Astrocyte (in vitro differentiated cells and primary cell): Measurements from ENCODE around the gene ENTPD7. TPM values are rescaled to one million over a fixed set of nuclear protein-coding genes. Genes with fewer than 3 reads are reported as not detected.

Experiments
- DNase-seq: peaks from one replicate; pipeline ENCODE4 v3.0.0-alpha.2; 2010; ENCODE audit warnings: low read depth
- FAIRE-seq: peaks from 2 replicates; lab custom pipeline; 2011; peaks lifted over from hg19 to GRCh38; lab: Jason Lieb, UNC
- H2AFZ ChIP-seq: 2 replicates; pipeline ENCODE4 v1.6.0; 2012; ENCODE audit warnings: low read depth, low read length, inconsistent platforms
- H3K27ac ChIP-seq: 2 replicates; pipeline ENCODE4 v1.5.1; 2011; ENCODE audit warnings: low read depth, low read length, inconsistent platforms
- H3K27me3 ChIP-seq: 2 replicates; pipeline ENCODE4 v1.6.0; 2011; ENCODE audit warnings: low read length, inconsistent platforms; ENCODE audit not compliant: insufficient read depth
- H3K36me3 ChIP-seq: 2 replicates; pipeline ENCODE4 v1.5.1; 2011; ENCODE audit warnings: low read length, inconsistent platforms; ENCODE audit not compliant: insufficient read depth
- H3K4me1 ChIP-seq: 2 replicates; pipeline ENCODE4 v1.5.1; 2011; ENCODE audit warnings: low read length, inconsistent platforms; ENCODE audit not compliant: insufficient read depth
- H3K4me2 ChIP-seq: 2 replicates; pipeline ENCODE4 v1.6.0; 2012; ENCODE audit warnings: low read length, inconsistent platforms
- H3K4me3 ChIP-seq: 2 replicates; pipeline ENCODE4 v1.5.1; 2011; ENCODE audit warnings: low read depth, mild to moderate bottlenecking, low read length, inconsistent platforms; ENCODE audit not compliant: insufficient read depth
- H3K79me2 ChIP-seq: 2 replicates; pipeline ENCODE4 v1.6.0; 2012; ENCODE audit warnings: mild to moderate bottlenecking, low read length, inconsistent platforms; ENCODE audit not compliant: insufficient read depth
- H3K9ac ChIP-seq: 2 replicates; pipeline ENCODE4 v1.6.0; 2012; ENCODE audit warnings: mild to moderate bottlenecking, low read length, inconsistent platforms
- H3K9me3 ChIP-seq: 2 replicates; pipeline ENCODE4 v1.5.1; 2012; ENCODE audit warnings: low read depth, mild to moderate bottlenecking, low read length, inconsistent platforms; ENCODE audit not compliant: insufficient read depth
- H4K20me1 ChIP-seq: 2 replicates; pipeline ENCODE4 v1.6.0; 2012; ENCODE audit warnings: low read length, inconsistent platforms; ENCODE audit not compliant: insufficient read depth
- H3K27ac Mint-ChIP-seq: one replicate; pipeline ENCODE4 v1.8.0; 2021; ENCODE audit warnings: mild to moderate bottlenecking, mixed read lengths; ENCODE audit not compliant: unreplicated experiment
- H3K27me3 Mint-ChIP-seq: one replicate; pipeline ENCODE4 v1.8.0; 2021; ENCODE audit warnings: low read depth, mixed read lengths; ENCODE audit not compliant: unreplicated experiment
- H3K36me3 Mint-ChIP-seq: one replicate; pipeline ENCODE4 v1.8.0; 2021; ENCODE audit warnings: low read depth, mixed read lengths; ENCODE audit not compliant: unreplicated experiment
- H3K4me1 Mint-ChIP-seq: one replicate; pipeline ENCODE4 v1.8.0; 2021; ENCODE audit warnings: low read depth, mixed read lengths; ENCODE audit not compliant: unreplicated experiment
- H3K4me3 Mint-ChIP-seq: one replicate; pipeline ENCODE4 v1.8.0; 2021; ENCODE audit warnings: mild to moderate bottlenecking, moderate library complexity, mixed read lengths; ENCODE audit not compliant: unreplicated experiment
- H3K9me3 Mint-ChIP-seq: one replicate; pipeline ENCODE4 v1.8.0; 2021; ENCODE audit warnings: mild to moderate bottlenecking, mixed read lengths; ENCODE audit not compliant: unreplicated experiment
- CTCF ChIP-seq: IDR thresholded peaks from 2 replicates; pipeline ENCODE4 v1.5.1; 2011; ENCODE audit warnings: low read depth, mild to moderate bottlenecking, inconsistent platforms, low read length, moderate library complexity; ENCODE audit not compliant: insufficient read depth
- EZH2 ChIP-seq: IDR thresholded peaks from 2 replicates; pipeline ENCODE4 v1.6.1; 2012; ENCODE audit warnings: mild to moderate bottlenecking, low read length, inconsistent platforms; ENCODE audit not compliant: insufficient read depth
- total RNA-seq: library from RNA; stranded (reverse); gene quantifications from 2 replicates; pipeline ENCODE4 v1.2.1, GENCODE V29; 2021

ENTPD7 gene
- total RNA-seq, 1 donor from 2014 or later: 21.6 TPM

DNA sequence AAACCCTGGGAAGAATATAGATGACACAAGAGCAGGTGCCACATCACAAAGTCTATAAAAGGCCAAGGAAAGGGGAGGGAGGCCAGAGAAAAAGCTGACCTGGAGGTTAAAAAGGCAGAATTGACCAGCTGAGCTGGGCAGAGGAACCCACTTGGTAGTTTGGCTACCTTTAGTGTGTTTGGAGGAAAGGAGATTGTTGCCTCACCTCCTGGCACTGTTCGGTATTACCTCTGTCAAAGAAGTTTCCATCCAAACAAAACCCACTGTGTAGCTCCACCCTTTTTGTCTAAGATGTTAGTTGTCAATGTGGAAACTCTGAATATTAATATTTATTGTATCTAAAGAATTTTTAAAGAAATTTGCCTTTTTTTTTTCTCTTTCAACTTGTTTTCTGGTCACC, 23.4 kb downstream of the ENTPD7 start:
- Mint-ChIP-seq H3K36me3 (peaks cover 9% of the 10 kb centered on the region), H3K27me3 (no peaks in the 10 kb centered on the region), H3K4me3 (no peak overlapping the region), H3K4me1 (no peaks in the 10 kb centered on the region), H3K9me3 (no peaks in the 10 kb centered on the region), H3K27ac (no peak overlapping the region)
- no peak overlapping the region for H3K27ac ChIP-seq
- peaks cover 8% of the 10 kb centered on the region for H4K20me1 ChIP-seq
- no peak overlapping the region for H3K9ac ChIP-seq
- DNase-seq (no peak), FAIRE-seq (no peak)
- no peak overlapping the region for H3K4me2 ChIP-seq
- no peaks in the 10 kb centered on the region for H3K4me1 ChIP-seq
- H3K27me3 ChIP-seq: no peaks in the 10 kb centered on the region
- H2AFZ ChIP-seq: no peak overlapping the region
- H3K4me3 ChIP-seq: no peak overlapping the region
- H3K9me3 ChIP-seq: no peaks in the 10 kb centered on the region
- peaks cover 57% of the 10 kb centered on the region for H3K36me3 ChIP-seq
- peaks cover 4% of the 10 kb centered on the region for H3K79me2 ChIP-seq
- TF ChIP-seq EZH2: no peak
- TF ChIP-seq CTCF: no peak

DNA sequence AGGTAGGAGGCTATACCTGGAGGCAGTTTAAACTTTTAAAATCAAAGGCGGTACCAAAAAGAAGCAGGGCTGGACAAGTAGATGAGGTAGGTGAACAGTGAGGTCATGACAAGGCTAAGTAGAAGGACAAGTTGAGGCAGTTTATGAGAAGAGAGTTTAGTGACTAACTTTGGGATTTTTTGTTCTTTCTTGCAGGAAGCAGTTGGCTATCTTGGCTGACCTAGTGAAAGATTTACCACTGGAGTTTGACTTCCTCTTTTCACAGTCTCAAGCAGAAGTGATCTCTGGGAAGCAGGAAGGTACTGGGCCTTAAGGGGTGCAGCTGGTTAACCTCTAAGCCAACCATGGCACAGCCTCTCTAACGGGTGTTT, 26.3 kb downstream of the ENTPD7 start:
- no peaks in the 10 kb centered on the region for H3K9me3 ChIP-seq
- H3K36me3 ChIP-seq: peaks cover 61% of the 10 kb centered on the region
- FAIRE-seq: no peak
- no peak overlapping the region for H2AFZ ChIP-seq
- H3K79me2 ChIP-seq: no peaks in the 10 kb centered on the region
- H4K20me1 ChIP-seq: peaks cover 3% of the 10 kb centered on the region
- no peak overlapping the region for H3K4me3 ChIP-seq
- no peak overlapping the region for H3K4me2 ChIP-seq
- H3K4me3 Mint-ChIP-seq: no peak overlapping the region
- no peaks in the 10 kb centered on the region for H3K27me3 ChIP-seq
- peaks cover 5% of the 10 kb centered on the region for H3K36me3 Mint-ChIP-seq
- H3K9me3 Mint-ChIP-seq: no peaks in the 10 kb centered on the region
- H3K27me3 Mint-ChIP-seq: no peaks in the 10 kb centered on the region
- DNase-seq: no peak
- TF ChIP-seq EZH2: no peak
- TF ChIP-seq CTCF: no peak
- H3K27ac Mint-ChIP-seq: no peak overlapping the region
- no peaks in the 10 kb centered on the region for H3K4me1 Mint-ChIP-seq
- no peaks in the 10 kb centered on the region for H3K4me1 ChIP-seq
- no peak overlapping the region for H3K27ac ChIP-seq
- no peak overlapping the region for H3K9ac ChIP-seq

DNA sequence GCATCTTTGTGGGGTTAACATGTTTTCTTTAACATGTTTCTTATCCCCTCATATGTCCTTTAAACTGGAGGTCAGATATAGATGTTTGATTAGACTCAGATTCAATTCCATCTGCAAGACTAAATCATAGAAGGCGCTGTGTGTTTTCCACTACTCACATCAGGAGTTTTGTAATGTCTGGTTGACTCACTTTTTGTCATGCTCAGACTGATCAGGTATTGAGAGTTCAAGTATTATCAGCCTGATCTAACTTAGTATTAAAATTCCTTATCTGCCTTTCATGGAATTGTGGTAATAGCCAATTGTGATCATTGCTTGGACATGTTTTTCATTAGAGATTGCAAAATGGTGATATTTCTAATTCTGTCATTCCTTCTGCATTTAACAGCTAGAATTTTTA, 30.2 kb downstream of the ENTPD7 start:
- Mint-ChIP-seq H3K4me1 (peaks cover 4% of the 10 kb centered on the region), H3K9me3 (no peaks in the 10 kb centered on the region), H3K27ac (no peak overlapping the region), H3K27me3 (no peaks in the 10 kb centered on the region), H3K4me3 (no peak overlapping the region), H3K36me3 (peaks cover 8% of the 10 kb centered on the region)
- TF ChIP-seq CTCF (no peak), EZH2 (no peak)
- no peaks in the 10 kb centered on the region for H3K9me3 ChIP-seq
- no peaks in the 10 kb centered on the region for H3K27me3 ChIP-seq
- H4K20me1 ChIP-seq: peaks cover 3% of the 10 kb centered on the region
- H3K79me2 ChIP-seq: no peaks in the 10 kb centered on the region
- peaks cover 3% of the 10 kb centered on the region for H3K4me1 ChIP-seq
- H3K27ac ChIP-seq: no peak overlapping the region
- no peak overlapping the region for H3K4me2 ChIP-seq
- no peak overlapping the region for H2AFZ ChIP-seq
- peaks cover 56% of the 10 kb centered on the region for H3K36me3 ChIP-seq
- H3K9ac ChIP-seq: no peak overlapping the region
- no peak overlapping the region for H3K4me3 ChIP-seq
- FAIRE-seq: no peak
- DNase-seq: peak; percentile 30
